Loucy (cell line): ENCODE results near the gene FAM186B.

Source experiments
- H2AFZ ChIP-seq: fragments of 200-600 bp; sonication (generic); 2 replicates; pipeline ENCODE4 v1.6.0; 2016; ENCODE audit warnings: antibody characterized with exemption, mild to moderate bottlenecking, low read length, moderate library complexity
- H3F3A ChIP-seq: fragments of 200-600 bp; 2 replicates; pipeline ENCODE4 v1.6.0; 2016; ENCODE audit warnings: antibody characterized with exemption, low read depth, mild to moderate bottlenecking
- H3K27me3 ChIP-seq: fragments of 200-600 bp; sonication (generic); 2 replicates; pipeline ENCODE4 v1.6.1; 2014; ENCODE audit warnings: low read length, mild to moderate bottlenecking; ENCODE audit not compliant: insufficient read depth, poor library complexity, severe bottlenecking
- H3K36me3 ChIP-seq: fragments of 200-600 bp; sonication (generic); 2 replicates; pipeline ENCODE4 v1.6.1; 2016; ENCODE audit warnings: low read length; ENCODE audit not compliant: insufficient read depth
- H3K4me1 ChIP-seq: fragments of 200-600 bp; sonication (generic); 2 replicates; pipeline ENCODE4 v1.5.1; 2014; ENCODE audit warnings: low read length, mild to moderate bottlenecking; ENCODE audit not compliant: insufficient read depth, poor library complexity, severe bottlenecking
- H3K4me2 ChIP-seq: fragments of 200-600 bp; sonication (generic); 2 replicates; pipeline ENCODE4 v1.6.0; 2014; ENCODE audit warnings: antibody characterized with exemption, low read length, low read depth, mild to moderate bottlenecking; ENCODE audit not compliant: poor library complexity, severe bottlenecking
- H3K4me3 ChIP-seq: fragments of 200-600 bp; sonication (generic); 2 replicates; pipeline ENCODE4 v1.5.1; 2014; ENCODE audit warnings: low read length, mild to moderate bottlenecking, mixed read lengths; ENCODE audit not compliant: poor library complexity, severe bottlenecking
- H3K79me2 ChIP-seq: fragments of 200-600 bp; sonication (generic); 2 replicates; pipeline ENCODE4 v1.6.1; 2014; ENCODE audit warnings: low read length; ENCODE audit not compliant: insufficient read depth
- H3K9ac ChIP-seq: fragments of 200-600 bp; sonication (generic); 2 replicates; pipeline ENCODE4 v1.6.0; 2014; ENCODE audit warnings: mild to moderate bottlenecking, low read depth, low read length, moderate library complexity; ENCODE audit not compliant: poor library complexity, severe bottlenecking
- H3K9me2 ChIP-seq: fragments of 200-600 bp; sonication (generic); replicated peaks from 2 replicates; pipeline ENCODE4 v1.6.1; 2016; ENCODE audit warnings: low read depth, low read length, mixed read lengths
- H3K9me3 ChIP-seq: fragments of 200-600 bp; sonication (generic); 2 replicates; pipeline ENCODE4 v1.6.1; 2014; ENCODE audit warnings: mild to moderate bottlenecking, antibody characterized with exemption, low read length, low read depth; ENCODE audit not compliant: insufficient read depth
- H4K20me1 ChIP-seq: fragments of 200-600 bp; sonication (generic); 2 replicates; pipeline ENCODE4 v1.6.0; 2014; ENCODE audit warnings: antibody characterized with exemption, low read length, mild to moderate bottlenecking; ENCODE audit not compliant: insufficient read depth, poor library complexity, severe bottlenecking
- CTCF ChIP-seq: fragments of 200-600 bp; sonication (generic); conservative IDR thresholded peaks from 2 replicates; pipeline ENCODE4 v1.5.1; 2014; ENCODE audit warnings: mild to moderate bottlenecking, antibody characterized with exemption, low read length
- EZH2phosphoT487 ChIP-seq: fragments of 200-600 bp; IDR thresholded peaks from 2 replicates; pipeline ENCODE4 v1.6.1; 2018; ENCODE audit warnings: antibody characterized with exemption, mild to moderate bottlenecking, moderate library complexity, borderline replicate concordance

The FAM186B gene

DNA sequence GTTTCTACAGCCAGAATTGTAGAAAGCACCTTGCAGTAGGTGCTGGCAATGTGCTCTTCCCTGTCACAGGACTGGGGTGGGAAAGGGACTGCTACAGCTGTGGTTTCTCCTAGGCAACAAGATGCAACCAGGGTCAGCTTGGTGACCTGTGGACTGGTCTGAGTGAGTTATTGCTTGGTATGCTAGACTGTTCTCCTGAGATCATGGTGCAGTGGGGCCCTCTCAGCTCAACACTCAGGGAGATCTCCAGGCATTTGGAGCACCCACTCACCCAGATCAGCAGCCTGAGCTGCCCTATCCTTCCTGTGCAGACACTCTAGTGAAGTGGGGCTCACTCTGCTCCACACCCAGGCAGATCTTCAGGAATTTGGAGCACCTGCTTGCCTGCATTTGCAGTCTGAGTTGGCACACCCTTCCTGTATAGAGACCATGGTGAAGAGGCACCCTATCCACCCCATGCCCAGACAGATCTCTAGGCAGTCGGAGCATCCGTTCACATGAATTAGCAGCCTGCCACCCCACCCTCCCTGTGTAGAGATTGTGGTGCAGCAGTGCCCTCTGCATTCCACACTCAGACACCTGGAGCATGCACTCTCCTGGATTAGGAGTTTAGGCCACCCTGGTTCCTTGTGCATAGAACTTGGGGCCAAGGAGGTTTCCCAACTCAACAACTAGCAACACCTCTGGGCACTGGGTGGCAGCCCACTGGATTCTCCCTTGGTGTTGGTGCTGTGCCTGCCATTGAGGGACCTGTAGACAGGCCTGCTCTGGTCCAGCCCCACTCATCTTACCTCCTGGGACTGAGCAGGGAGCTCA, 3.8 kb upstream of the FAM186B start:
- Histone ChIP-seq H3K9me2 (no peaks in the 10 kb centered on the region), H3K36me3 (no peaks in the 10 kb centered on the region), H3K27me3 (no peaks in the 10 kb centered on the region), H3K9me3 (no peaks in the 10 kb centered on the region), H3K4me3 (no peak overlapping the region), H3K4me1 (peaks cover 10% of the 10 kb centered on the region), H2AFZ (no peak overlapping the region), H3F3A (no peaks in the 10 kb centered on the region), H3K4me2 (no peak overlapping the region), H4K20me1 (no peaks in the 10 kb centered on the region), H3K79me2 (no peaks in the 10 kb centered on the region), H3K9ac (no peak overlapping the region)
- TF ChIP-seq EZH2phosphoT487 (no peak), CTCF (no peak)

- H2AFZ ChIP-seq, result no peak overlapping the region
- H3K79me2 ChIP-seq, result no peaks in the 10 kb centered on the region
- TF ChIP-seq CTCF, result no peak
- peaks cover 10% of the 10 kb centered on the region for H3K4me1 ChIP-seq
- no peaks in the 10 kb centered on the region for H3K36me3 ChIP-seq
- H3K4me2 ChIP-seq, result peak overlapping the region; percentile 46
- no peaks in the 10 kb centered on the region for H4K20me1 ChIP-seq
- H3K9me2 ChIP-seq, result no peaks in the 10 kb centered on the region
- H3K27me3 ChIP-seq, result no peaks in the 10 kb centered on the region
- peak overlapping the region; percentile 12 for H3K9ac ChIP-seq
- peak overlapping the region; percentile 21 for H3K4me3 ChIP-seq
- H3F3A ChIP-seq, result no peaks in the 10 kb centered on the region
- H3K9me3 ChIP-seq, result no peaks in the 10 kb centered on the region
These were observed 583 bp downstream of the FAM186B start for GRCh38 chr12:49604856-49605255.

GRCh38 chr12:49603721-49604120, 1.7 kb downstream of the FAM186B start:
- Histone ChIP-seq H3K4me1 (peaks cover 10% of the 10 kb centered on the region), H3K36me3 (no peaks in the 10 kb centered on the region), H3K27me3 (no peaks in the 10 kb centered on the region), H3K4me3 (no peak overlapping the region), H2AFZ (no peak overlapping the region), H3K9me2 (no peaks in the 10 kb centered on the region), H3K4me2 (no peak overlapping the region), H3K79me2 (no peaks in the 10 kb centered on the region), H3F3A (no peaks in the 10 kb centered on the region), H4K20me1 (no peaks in the 10 kb centered on the region), H3K9ac (no peak overlapping the region), H3K9me3 (no peaks in the 10 kb centered on the region)
- TF ChIP-seq EZH2phosphoT487 (no peak), CTCF (no peak)
